Muscle of arm (tissue), 14 donors: Measurements from ENCODE around the gene OR2C1. TPM values are rescaled to one million over a fixed set of nuclear protein-coding genes. Genes with fewer than 3 reads are reported as not detected.

Experiments used
- DNase-seq: peaks from one replicate; pipeline ENCODE4 v3.0.0-alpha.2; 2013
- long read RNA-seq, 11 donors: transcript quantifications; one replicate each; lab custom pipeline, GENCODE V29; 2026
- polyA plus RNA-seq, 12 donors: library from polyadenylated mRNA; unstranded; fragments of 120-200 nt; gene quantifications; one replicate each; pipeline ENCODE4 v1.2.1, GENCODE V29; 2013; ENCODE audit not compliant: insufficient read length in 12 of 12

Gene OR2C1
- polyA plus RNA-seq = under 1 TPM in 7 of 12 donors, not detected in 5; 0.20 to 0.70 (median 0.32) TPM
- long read RNA-seq, donor 1 = 0 reads
- long read RNA-seq, donor 2 = 0 reads
- long read RNA-seq, donor 3, partial matches to known transcripts = 0 of 1 reads
- long read RNA-seq, donor 3, other reads (novel, unspliced or antisense) = 0 of 1 reads
- long read RNA-seq, donor 4 = 0 reads
- long read RNA-seq, donor 5 = 0 reads
- long read RNA-seq, donor 6 = 0 reads
- long read RNA-seq, donor 7 = 0 reads
- long read RNA-seq, donor 8 = 0 reads
- long read RNA-seq, donor 9 = 0 reads
- long read RNA-seq, donor 10, partial matches to known transcripts = 0 of 1 reads
- long read RNA-seq, donor 10, other reads (novel, unspliced or antisense) = 0 of 1 reads
- long read RNA-seq, donor 11 = 0 reads

DNA sequence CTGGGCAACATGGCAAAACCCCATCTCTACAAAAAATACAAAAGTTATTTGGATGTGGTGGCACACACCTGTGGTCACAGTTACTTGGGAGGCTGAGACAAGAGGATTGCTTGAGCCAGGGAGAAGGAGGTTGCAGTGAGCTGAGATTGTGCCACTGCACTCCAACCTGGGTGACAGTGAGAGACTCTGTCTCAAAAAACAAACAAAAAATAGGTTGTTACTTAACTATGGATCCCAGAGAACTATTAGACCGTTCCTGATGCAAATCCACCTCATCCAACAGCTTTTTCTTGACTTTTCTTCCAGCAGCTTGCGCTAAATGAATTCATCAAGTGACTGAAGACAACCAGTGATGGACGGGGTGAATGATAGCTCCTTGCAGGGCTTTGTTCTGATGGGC lies at the start of gene OR2C1:
Gene OR2C1 (plus strand): TSS at position 301 of the 400 bp plus-strand sequence. CDS start 52 bp downstream, at position 353.
- DNase-seq = no peak

DNA sequence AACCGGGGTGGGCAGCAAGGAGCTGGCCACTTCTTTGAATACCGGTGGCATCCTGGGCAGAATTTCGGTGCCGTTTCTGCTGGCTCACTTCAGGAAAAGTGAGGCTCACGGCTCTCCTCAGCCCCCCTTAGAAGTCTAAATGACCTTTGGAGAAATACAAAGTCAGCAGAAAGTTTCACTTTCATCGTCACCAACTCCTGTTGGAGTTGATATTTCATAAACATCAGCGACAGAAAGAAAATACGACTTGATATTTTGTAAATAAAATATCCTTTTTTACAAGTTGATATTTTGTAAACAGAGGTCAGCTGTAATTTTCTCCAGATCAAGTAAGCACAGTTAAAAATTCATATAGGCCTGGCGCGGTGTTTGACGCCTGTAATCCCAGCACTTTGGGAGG lies 49.6 kb upstream of the OR2C1 start:
- DNase-seq = no peak

DNA sequence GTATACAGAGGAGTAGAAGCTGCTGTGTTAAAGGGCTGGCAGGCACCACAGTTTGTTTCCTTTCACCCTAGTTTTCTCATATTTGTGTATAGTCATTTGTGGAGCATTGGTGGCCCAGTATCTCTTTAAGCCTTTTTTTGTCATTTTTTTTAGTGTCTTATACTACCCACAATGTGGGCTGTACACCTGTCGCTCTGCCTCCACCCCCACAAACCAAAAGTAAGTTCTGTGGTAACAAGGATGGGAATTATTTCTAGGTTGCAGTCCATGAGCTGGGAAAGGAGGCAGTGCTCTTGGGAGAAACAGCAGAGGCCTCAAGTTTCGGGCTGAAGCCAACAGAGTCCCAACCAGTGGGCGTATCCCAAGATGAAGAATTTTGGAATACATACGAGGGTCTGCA lies 44.2 kb upstream of the OR2C1 start:
- DNase-seq = no peak

DNA sequence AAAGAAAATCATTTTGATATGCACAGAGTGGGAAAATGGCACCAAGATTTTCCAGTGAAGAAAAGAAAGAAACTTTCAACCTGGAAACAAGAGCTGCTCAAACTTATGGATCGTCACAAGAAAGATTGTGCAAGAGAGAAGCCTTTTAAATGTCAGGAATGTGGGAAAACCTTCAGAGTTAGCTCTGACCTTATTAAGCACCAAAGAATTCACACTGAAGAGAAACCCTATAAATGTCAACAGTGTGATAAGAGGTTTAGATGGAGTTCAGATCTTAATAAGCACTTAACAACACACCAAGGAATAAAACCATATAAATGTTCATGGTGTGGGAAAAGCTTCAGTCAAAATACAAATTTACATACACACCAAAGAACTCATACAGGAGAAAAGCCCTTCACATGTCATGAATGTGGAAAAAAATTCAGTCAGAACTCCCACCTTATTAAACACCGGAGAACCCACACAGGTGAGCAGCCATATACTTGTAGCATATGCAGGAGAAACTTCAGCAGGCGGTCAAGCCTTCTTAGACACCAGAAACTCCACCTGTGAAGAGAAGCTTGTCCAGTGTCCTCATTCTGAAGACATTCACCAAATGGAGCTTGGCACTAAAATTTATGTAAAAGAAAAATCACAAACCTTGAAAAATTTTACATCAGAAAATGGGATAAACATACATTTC lies 38.2 kb upstream of the OR2C1 start:
- DNase-seq = no peak

DNA sequence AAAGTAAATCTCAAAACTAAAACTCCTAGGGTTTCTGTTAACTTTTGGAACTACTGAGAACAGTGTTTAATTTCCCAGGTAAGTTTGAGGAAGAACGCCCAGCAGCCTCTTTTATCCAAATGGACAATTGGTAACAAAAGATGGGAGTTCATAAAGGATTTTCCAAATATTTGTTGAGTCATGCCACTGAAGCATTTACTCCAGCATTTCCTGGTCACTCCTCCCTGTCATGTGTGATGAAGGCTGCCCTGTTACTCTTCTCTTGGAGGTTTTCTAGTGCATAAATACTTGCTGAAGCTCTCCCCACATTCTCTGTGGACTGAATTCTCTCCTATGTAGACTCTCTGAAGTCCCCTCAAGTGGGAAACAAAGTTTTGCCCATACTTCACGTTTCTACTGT lies 33.9 kb upstream of the OR2C1 start:
- DNase-seq = no peak

DNA sequence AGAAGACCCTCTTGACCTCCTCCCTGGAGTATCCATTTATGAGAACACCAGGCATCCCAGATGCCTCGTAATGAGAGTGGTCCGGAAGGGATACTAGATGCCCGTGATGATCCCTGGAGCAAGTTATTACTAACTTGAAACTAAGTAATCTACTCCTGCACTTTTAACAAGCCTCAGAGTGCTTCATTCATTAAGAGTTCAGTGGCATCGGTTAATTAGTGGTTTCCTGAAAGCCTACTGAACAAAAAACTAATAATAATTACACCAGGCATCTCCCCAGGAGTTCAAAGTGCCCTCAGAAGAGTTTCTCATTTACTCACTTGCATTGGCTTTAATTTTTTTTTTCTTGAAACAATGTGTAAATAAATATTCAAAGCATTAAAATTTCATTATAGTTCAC lies 28.2 kb upstream of the OR2C1 start:
- DNase-seq = no peak

DNA sequence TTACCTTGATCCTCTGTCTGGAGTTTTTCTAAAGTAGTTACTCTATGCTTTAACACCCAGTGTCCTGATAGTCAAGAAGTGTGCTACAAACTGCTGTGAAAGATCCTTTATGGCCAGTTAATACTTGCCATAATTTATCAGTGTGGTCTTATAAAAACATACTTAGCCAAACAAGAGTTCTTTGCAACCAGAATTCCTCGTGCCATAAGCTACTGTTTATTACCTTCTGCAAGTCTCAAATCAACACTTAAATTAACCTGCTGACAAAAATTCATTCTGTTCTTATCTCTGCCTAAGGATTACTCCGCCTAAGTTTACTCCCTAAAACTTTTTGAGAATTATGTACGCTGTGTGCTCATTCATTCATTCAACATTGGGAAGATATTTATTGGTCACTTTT lies 27.6 kb upstream of the OR2C1 start:
- DNase-seq = no peak

DNA sequence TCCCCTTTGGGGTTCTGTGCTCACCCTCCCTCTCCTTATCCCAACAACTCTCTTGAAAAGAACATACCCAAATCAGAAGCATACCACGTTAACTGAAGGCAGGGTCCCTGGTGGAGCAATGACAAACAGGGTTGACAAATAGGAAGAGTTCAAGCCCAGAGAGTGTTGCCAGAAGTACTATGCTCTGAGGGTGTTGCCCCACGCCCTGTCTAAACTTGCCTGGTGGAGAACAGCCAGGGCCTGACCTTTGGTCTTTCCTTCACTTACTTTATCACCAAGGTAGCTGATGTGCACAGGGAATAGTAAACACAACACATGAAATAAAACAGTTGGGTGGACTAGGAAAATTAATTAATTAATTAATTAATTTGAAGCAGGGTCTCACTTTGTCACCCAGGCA lies 27.0 kb upstream of the OR2C1 start:
- DNase-seq = no peak

DNA sequence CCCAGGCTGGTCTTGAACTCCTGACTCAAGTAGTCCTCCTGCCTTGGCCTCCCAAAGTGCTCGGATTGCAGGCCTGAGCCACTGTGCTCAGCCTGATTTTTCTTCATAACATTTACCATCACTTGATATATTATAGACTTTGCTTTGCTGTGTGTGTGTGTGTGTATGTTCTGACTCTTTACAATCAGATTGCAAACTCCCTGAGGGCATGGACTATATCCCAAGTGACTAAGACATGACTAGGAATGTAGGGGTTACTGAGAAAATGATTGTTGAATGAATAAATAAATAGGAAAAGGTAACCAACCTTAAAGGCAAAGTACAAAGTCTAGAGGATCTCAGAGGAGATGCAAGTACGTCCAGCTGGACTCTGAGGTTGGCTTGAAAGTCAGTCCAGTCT lies 9.6 kb upstream of the OR2C1 start:
- no peak for DNase-seq

DNA sequence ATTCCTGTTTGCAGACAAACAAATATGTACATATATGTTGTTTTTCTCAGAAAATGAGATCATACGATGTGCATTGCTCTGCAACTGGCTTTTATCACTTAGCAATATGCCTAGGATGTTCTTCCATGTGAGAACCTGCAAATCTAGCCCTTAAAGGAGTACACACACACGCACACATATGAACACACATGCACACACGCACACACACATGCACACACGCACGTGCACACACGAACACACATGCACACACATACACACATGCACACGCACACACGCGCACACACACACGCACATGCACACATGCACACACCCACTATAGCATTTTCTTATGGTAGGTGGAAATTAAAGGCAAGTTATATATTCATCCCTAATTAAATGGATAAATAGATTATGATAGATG lies 8.1 kb upstream of the OR2C1 start:
- DNase-seq = no peak

DNA sequence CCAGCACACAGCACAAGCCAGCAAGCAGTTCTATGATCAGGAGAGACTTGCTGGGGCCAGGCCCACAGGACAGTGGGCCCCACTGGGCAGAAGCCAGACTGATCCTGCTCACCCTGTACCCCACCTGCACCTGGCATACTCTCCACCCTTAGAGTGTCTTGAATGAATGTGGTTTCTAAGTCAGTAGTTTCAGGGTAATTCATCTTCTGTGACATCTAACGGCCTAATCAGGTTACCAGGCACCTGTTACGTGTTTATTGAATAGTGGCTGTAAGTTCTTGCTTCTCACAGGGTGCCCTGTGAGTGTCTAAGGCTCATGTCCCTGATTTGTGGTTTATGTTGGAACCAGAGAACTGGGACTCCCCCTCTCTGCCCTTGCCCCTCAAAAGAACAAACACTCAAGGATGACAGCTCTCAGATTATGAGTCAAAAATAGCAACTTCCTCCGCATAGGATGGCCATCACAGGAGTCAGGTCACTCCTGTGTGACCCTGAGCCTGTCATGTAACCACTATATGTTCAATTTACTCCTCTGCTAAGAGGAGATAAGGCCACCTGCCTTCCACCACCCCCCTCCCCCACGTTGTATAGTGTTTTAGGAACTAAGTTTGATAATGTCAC lies 7.0 kb upstream of the OR2C1 start:
- DNase-seq = no peak

DNA sequence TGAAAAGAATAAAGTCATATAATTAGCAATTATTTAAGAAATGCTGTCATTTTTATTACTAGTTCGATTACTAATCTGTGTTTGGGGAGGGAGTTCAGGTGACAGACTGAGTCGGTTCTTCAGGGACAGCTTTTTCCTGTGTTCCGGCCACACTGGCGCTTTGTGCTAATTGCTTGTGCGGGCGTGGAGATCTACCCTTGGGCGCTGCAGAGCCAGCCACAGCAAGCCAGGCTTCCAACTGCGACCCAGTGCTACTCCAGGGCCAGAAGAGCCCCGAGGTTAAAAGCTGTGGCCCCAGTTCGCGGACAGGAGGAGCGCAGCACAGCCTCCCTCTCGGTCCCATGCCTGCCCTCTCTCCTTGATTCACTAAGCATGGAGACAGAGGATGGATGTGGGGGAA lies 6.5 kb upstream of the OR2C1 start:
- no peak for DNase-seq

DNA sequence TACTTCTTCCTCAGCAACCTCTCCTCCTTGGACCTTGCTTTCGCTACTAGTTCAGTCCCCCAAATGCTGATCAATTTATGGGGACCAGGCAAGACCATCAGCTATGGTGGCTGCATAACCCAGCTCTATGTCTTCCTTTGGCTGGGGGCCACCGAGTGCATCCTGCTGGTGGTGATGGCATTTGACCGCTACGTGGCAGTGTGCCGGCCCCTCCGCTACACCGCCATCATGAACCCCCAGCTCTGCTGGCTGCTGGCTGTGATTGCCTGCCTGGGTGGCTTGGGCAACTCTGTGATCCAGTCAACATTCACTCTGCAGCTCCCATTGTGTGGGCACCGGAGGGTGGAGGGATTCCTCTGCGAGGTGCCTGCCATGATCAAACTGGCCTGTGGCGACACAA lies 429 bp downstream of the OR2C1 start:
- no peak for DNase-seq

DNA sequence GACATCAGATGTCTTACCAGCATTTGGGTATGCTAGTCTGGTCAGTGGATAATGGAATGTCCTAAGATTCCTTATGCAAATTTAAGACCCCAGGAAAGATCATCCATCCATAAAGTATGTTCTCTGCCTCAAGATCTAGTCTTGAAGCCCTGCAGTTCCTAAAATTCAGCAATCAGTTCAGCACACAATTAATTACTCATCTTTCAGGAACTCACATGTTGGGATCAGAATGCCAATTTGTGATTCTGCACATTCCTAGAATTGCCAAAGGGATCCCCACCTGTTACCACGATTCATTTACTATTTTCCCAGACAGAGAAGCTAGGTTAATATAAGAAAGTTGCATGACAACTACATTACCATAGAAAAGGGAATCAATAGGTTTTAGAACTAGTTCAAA lies 3.2 kb downstream of the OR2C1 start:
- no peak for DNase-seq

DNA sequence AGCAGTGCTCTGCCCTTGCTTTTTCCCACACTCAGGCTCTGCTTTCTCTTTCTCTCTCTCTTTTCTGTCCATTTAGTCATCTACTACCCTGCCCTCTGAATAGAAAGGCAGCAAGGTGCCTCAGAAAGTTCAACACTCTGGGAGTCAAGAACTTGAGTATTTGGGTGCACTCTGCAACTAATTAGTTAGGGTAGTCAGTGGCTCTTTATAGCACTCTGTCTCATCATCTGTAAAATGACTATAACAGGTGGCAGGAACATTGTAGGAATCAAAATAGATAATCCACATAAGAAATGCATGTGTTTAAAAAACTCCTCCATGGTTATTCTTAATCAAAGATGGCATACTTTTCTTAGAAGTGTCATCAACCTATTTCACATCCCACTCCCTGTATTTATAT lies 7.2 kb downstream of the OR2C1 start:
- no peak for DNase-seq

DNA sequence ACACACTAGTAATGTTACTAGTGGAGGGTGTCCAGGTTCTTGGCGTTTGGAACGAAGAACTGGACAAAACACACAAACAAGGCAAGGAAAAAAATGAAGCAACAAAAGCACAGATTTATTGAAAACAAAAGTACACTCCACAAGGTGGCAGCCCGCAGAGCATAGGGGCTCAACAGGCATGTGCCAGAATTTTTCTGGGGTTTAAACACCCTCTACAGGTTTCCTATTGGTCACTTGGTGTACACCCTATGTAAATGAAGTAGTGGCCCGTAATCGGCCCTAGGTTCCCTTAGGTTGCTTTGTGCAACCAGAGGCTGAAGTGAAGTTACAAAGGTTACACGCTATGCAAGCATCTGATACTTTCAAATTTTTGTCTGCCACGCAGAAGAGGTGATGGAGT lies 8.1 kb downstream of the OR2C1 start:
- no peak for DNase-seq

DNA sequence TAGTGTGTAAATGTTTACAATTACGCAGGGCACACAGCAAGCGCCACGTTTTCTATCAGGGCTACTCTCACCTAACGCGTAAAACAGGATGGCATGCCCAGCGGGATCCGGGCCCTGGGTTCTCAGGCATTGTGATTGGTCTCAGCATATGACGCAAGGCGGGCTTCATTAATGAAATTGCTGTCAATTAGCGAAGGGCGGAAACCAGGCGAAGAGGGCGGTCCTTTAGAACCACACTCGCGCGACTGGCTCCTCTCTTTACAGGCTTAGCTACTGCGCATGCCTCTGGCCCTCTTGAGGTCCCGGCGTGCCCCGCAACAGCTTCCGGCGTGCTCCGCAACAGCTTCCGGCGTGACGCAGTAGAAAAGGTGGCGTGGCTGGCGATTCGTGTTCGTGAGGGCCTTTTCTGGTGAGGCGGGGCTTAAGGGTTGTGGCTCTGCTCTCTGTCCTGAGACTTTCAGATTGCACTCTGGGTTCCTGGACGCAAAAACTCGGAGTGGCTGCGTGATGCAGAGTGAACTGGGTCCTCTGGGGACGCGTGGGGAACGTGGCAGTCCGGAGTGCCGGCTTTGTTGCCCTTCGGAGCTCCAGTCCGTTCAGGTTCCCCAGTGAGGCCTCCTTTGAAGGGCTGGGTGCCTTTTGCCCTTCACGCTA lies 9.2 kb downstream of the OR2C1 start:
- peak; percentile 83 for DNase-seq

DNA sequence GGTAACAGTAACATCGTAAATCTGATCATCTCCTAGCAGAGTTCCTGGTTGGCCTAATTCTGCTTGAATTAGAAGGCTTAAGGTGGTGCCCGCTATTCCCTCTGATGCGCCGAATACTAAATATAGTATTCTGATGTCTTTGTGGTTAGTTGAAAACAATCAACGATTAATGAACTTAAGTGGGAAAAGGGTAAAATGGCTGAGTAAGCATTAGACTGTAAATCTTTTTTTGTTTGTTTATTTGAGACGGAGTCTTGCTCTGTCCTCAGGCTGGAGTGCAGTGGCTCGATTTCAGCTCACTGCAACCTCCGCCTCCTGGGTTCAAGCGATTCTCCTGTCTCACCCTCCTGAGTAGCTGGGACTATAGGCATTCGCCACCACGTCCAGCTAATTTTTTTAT lies 13.4 kb downstream of the OR2C1 start:
- DNase-seq = no peak

DNA sequence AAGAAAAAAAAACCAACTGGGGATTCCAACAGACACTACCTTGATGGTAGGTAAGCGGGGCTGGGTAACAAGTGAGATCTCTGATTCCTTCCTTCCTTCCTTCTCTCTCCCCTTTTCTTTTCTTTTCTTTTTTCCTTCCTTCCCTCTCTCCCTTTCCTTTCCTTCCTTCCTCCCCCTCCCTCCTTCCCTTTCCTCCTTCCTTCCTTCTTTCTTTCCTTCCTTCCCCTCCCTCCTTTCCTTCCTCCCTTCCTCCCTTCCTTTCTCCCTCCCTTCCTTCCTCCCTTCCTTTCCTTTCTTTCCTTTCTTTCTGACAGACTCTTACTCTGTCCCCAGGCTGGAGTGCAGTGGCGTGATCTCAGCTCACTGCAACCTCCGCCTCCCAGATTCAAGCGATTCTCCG lies 20.0 kb downstream of the OR2C1 start:
- DNase-seq = no peak

DNA sequence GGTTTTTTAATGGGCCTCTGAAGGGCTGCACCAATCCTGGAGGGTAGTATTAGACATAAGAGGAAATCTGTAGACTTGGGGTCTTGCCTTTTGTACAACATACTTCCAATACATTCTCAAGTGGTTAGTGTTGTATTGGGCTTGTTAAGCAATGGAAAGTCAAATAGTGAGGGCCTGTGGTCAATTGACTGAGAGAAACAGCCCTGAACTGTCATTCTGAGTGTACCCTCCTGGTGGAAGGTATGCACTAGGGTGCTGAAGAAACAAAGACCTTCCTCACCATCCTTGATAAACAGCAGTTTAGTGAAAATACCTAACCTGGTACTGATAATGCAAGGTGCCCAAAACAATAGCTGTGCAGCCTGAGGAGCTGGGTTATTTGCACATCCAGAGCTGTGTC lies 22.2 kb downstream of the OR2C1 start:
- DNase-seq = no peak

DNA sequence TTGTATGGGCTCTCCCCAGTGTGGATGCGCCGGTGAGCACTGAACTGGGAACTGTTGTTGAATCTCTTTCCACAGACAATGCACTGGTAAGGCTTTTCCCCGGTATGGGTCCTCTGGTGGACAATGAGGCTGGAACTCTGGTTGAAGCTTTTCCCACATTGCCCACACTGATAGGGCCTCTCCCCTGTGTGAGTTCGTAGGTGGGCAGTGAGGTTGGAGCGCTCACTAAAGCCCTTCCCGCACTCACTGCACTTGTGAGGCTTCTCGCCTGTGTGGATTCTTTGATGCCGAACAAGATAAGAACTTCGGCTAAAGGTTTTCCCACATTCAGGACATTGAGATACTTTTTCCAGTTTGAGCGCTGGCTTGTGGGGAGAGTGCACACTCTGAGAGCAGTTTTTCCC lies 27.4 kb downstream of the OR2C1 start:
- no peak for DNase-seq

DNA sequence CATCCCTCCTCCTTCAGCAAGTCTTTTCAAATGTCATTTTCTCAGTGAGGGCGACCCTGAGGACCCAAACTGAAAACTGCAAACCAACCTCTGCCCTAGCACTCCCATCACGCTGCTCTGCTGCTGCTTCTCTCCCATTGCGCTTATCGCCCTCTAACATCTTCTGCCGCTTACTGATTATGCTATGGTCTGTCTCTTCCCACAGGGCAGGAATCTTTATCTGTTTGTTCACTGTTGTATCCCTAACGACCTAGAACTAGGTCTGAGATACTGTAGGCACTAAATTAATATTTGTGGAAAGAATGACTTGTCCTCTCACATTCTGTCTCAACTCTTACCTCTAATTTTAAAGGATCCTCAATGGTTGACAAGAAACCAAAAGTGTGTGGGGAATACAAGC lies 32.6 kb downstream of the OR2C1 start:
- no peak for DNase-seq
